ENCODE measurements around the gene KIRREL3. TPM values are rescaled to one million over a fixed set of nuclear protein-coding genes. Genes with fewer than 3 reads are reported as not detected.

Gene KIRREL3
- total and polyA plus RNA-seq, 2 of the 8 experiments (the other 6 are each of a cell fraction or from before 2014, with no cell fraction given), result 0.29 to 0.32 TPM

DNA sequence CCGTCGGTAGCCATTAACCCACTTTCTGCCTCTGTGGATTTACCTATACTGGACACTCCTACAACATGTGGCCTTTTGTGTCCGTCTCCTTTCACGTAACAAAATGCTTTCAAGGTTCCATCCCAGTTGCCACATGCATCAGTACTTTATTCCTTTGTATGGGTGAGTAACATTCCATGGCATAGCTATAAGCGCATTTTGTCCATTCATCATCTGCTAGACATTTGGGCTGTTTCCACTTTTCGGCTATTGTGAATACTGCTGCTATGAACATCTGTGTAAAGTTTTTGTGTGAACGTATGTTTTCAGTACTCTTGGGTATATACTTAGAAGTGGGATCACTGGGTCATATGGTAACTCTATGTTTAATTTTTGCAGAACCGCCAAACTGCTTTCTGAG is 387.9 kb downstream of the KIRREL3 start:
- Histone ChIP-seq H3K4me2 (ENCODE audit: insufficient read depth in 1 of 2, low read depth in 2 of 2, low read length in 2 of 2) (no peak overlapping the region), H3K79me2 (ENCODE audit: control insufficient read depth in 1 of 2, insufficient read depth in 2 of 2, low read length in 2 of 2) (no peaks in the 10 kb centered on the region), H2BK15ac (ENCODE audit: low read length) (no peak overlapping the region), H3K14ac (ENCODE audit: insufficient read length) (no peak overlapping the region), H3K56ac (replicated peaks; ENCODE audit: insufficient read length, low read depth, low read length) (no peak overlapping the region), H3K9me3 (ENCODE audit: insufficient read depth in 2 of 2, low read depth in 1 of 2, low read length in 1 of 2) (peaks cover 0 to 4% of the 10 kb centered on the region in 2 experiments; a peak in 2 of 4 replicates), H3K23me2 (ENCODE audit: low read depth, low read length) (no peaks in the 10 kb centered on the region), H3K27ac (ENCODE audit: low read depth, low read length) (no peak overlapping the region), H4K8ac (ENCODE audit: extremely low read depth, insufficient read depth, low read length) (no peak overlapping the region), H2BK5ac (ENCODE audit: low read depth, low read length) (no peak overlapping the region), H3K9ac (replicated peaks in 1 of 4; ENCODE audit: extremely low read depth in 1 of 4, low read depth in 3 of 4, low read length in 3 of 4) (no peak overlapping the region), H3K27me3 (replicated peaks in 1 of 4; ENCODE audit: control insufficient read depth in 3 of 4, extremely low read depth in 1 of 4, insufficient read depth in 3 of 4, low read length in 3 of 4) (no peaks in the 10 kb centered on the region; a peak in 1 of 7 replicates), H3K4me3 (ENCODE audit: extremely low read depth in 1 of 4, insufficient read depth in 2 of 4, low read depth in 3 of 4, low read length in 4 of 4) (no peak overlapping the region; a peak in 1 of 8 replicates), H2BK12ac (ENCODE audit: low read depth, low read length) (no peak overlapping the region), H2AK5ac (ENCODE audit: low read depth, low read length) (no peak overlapping the region), H3K23ac (ENCODE audit: insufficient read length) (no peak overlapping the region), H3K79me1 (ENCODE audit: low read depth, low read length) (no peaks in the 10 kb centered on the region), H2BK20ac (ENCODE audit: low read length) (no peak overlapping the region), H3K18ac (ENCODE audit: extremely low read depth, low read length) (no peak overlapping the region), H2BK120ac (replicated peaks; ENCODE audit: low read depth, low read length) (no peak overlapping the region), H4K5ac (ENCODE audit: insufficient read length, low read depth, low read length) (no peak overlapping the region), H3K4ac (replicated peaks; ENCODE audit: insufficient read length, low read depth, low read length) (no peak overlapping the region), H2AFZ (ENCODE audit: low read length) (no peak overlapping the region), H3K4me1 (replicated peaks in 1 of 4; ENCODE audit: control insufficient read depth in 3 of 4, insufficient read depth in 4 of 4, low read length in 3 of 4) (peaks cover under 1 to 11% (median 7%) of the 10 kb centered on the region in 4 experiments), H4K91ac (replicated peaks; ENCODE audit: insufficient read length, low read length) (no peak overlapping the region), H4K20me1 (replicated peaks in 1 of 2; ENCODE audit: control insufficient read depth in 1 of 2, insufficient read depth in 2 of 2, low read length in 2 of 2) (no peaks in the 10 kb centered on the region), H3K36me3 (ENCODE audit: control insufficient read depth in 2 of 4, insufficient read depth in 4 of 4, low read length in 3 of 4) (no peaks in the 10 kb centered on the region)
- WGBS, 2 experiments (ENCODE audit: extremely low coverage in 1 of 2, insufficient coverage in 1 of 2, insufficient read length in 1 of 2, insufficient replicate concordance in 2 of 2, low coverage in 1 of 2, low lambda C conversion rate in 2 of 2, missing lambda C conversion rate in 1 of 2), result 88% methylated on average over 8 of the region's 8 CpGs; no CpG with 5 or more reads in 1 of the 2 experiments
- FAIRE-seq (no peak), DNase-seq (ENCODE audit: low read depth in 1 of 2, low spot score in 2 of 2) (no peak)
- TF ChIP-seq SP1 (IDR thresholded peaks at IDR 0.05; ENCODE audit: low read depth, low read length) (no peak), KDM4A (IDR thresholded peaks at IDR 0.05; ENCODE audit: low read depth, low read length, severe bottlenecking) (no peak), CTBP2 (IDR thresholded peaks at IDR 0.05; ENCODE audit: borderline replicate concordance, insufficient read depth, insufficient read length, low read length) (no peak), EZH2 (IDR thresholded peaks at IDR 0.05; ENCODE audit: low read depth, low read length, severe bottlenecking) (no peak), POU5F1 (IDR thresholded peaks at IDR 0.05; ENCODE audit: low read depth, low read length) (no peak), PHF8 (conservative IDR thresholded peaks at IDR 0.05; ENCODE audit: low read depth, low read length) (no peak)
- ChIA-PET CTCF (ENCODE audit: partially characterized antibody) (interaction anchor here (0.7 kb wide), 1 partner anchor 184 kb away, joined by 3 read pairs; no protein-coding TSS in a partner anchor), POLR2A (ENCODE audit: partially characterized antibody) (no interaction called here)

Measured in H1 (cell line).